Tibial nerve (tissue), 3 donors: ENCODE data around the gene MAP7D1.

ENCODE experiments used
- POLR2A ChIP-seq, 2 donors: fragments of 450-650 bp; IDR thresholded peaks; one replicate each; pipeline ENCODE4 v1.6.1; 2017; ENCODE audit warnings: antibody characterized with exemption in 2 of 2, mild to moderate bottlenecking in 2 of 2, moderate library complexity in 2 of 2
- TF ChIP-seq, protein P1 (sequence below), 5 experiments: fragments of 200-600 bp in 3 of 5; fragments of 450-650 bp in 2 of 5; sonication (generic) in 3 of 5; IDR thresholded peaks; one replicate each; pipeline ENCODE4 v1.5.1; 2016 to 2019; ENCODE audit warnings: antibody characterized with exemption in 5 of 5, mild to moderate bottlenecking in 3 of 5, moderate library complexity in 2 of 5

DNA sequence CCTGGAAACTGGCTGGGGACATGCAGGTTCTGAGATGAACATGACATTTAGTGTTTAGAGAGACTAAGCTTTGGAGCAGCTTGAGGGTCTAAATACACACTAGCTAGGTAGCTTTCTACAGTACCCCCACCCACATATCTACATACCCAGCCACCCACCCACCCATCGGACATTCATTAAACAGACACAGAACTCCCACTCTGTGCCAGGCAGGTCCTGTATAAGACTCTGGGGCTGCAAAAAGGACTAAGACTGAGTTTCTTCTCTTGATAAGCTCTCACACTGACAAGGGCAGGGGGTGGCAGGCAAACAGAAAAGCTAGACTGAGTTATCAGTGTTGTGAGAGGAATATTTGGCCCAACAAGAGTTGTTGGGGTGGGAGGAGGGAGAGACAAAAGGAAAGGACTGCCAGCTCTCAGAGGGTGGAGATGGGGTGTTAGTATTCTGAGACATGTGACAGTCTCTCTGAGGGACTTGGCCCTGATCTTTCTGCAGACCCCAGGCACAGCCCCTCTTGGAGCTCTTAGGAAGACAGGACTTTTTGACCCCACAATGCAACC, 6.8 kb downstream of the MAP7D1 start:
- TF ChIP-seq, protein P1, sequence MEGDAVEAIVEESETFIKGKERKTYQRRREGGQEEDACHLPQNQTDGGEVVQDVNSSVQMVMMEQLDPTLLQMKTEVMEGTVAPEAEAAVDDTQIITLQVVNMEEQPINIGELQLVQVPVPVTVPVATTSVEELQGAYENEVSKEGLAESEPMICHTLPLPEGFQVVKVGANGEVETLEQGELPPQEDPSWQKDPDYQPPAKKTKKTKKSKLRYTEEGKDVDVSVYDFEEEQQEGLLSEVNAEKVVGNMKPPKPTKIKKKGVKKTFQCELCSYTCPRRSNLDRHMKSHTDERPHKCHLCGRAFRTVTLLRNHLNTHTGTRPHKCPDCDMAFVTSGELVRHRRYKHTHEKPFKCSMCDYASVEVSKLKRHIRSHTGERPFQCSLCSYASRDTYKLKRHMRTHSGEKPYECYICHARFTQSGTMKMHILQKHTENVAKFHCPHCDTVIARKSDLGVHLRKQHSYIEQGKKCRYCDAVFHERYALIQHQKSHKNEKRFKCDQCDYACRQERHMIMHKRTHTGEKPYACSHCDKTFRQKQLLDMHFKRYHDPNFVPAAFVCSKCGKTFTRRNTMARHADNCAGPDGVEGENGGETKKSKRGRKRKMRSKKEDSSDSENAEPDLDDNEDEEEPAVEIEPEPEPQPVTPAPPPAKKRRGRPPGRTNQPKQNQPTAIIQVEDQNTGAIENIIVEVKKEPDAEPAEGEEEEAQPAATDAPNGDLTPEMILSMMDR (IDR thresholded peaks at IDR 0.05): no peak
- TF ChIP-seq POLR2A (IDR thresholded peaks at IDR 0.05): no peak
